NCI-H146 treated with DMSO at 0.1 percent for 48 hours (cell line): ENCODE measurements around the gene TOMM34.

Source experiments
- DNase-seq: peaks from one replicate; lab custom pipeline; 2025; ENCODE audit not compliant: unreplicated experiment; lab: John Stamatoyannopoulos, UW

The TOMM34 gene

DNA sequence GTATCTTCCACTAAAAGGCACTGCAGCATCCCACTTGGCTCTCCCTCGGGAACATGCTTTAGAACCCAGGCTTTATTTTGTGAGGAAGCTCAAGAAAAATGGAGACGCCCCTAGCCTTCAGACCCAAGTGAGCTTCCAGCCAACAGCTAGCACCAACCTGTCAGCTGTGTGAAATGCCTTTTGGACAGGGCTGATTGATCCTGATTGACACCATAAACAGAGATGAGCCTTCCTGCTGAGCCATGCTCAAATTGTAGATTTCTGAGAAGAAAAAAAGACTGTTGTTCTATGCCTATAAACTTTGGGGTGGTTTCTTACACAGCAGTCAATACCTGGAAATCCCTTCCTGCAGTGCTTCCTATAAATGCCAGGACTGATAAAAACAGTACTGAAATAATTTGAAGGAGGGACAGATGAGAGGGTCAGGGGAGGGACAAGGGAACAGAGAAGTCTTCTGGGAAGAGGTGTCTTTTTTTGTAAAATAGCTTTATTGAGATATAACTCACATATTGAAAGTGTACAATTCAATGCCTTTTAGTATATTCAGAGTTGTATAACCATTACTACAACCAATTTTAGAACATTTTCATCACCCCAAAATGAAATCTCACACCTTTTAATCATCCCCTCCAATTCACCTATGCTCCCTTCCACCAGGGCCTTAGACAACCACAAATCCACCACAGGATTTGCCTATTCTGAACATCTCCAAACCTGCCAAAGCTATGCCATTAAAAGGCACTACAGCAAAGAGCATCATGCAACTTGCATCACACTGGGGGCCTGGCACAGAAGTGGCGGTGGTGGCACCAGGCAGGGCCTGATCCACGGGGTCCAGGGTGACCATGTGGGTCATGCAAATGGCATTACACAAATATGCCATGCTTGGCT lies 3.4 kb upstream of the TOMM34 start:
- no peak for DNase-seq

DNA sequence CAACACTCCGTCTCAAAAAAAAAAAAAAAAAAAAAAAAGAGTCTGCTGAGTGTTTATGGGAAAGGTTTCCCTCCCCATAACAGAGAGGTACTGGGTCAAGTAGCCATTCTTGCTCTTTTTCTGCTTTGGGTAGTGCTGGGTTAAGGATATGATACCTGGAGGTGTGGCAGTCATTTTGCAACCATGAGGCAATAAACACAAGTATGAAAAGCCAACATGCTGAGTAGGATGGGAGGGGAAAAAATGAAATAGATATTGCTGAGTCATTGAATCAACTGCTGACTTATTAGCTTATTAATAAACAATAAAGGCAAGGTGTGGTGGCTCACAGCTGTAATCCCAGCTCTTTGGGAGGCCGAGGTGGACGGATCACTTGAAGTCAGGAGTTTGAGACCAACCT lies 2.3 kb upstream of the TOMM34 start:
- no peak for DNase-seq

DNA sequence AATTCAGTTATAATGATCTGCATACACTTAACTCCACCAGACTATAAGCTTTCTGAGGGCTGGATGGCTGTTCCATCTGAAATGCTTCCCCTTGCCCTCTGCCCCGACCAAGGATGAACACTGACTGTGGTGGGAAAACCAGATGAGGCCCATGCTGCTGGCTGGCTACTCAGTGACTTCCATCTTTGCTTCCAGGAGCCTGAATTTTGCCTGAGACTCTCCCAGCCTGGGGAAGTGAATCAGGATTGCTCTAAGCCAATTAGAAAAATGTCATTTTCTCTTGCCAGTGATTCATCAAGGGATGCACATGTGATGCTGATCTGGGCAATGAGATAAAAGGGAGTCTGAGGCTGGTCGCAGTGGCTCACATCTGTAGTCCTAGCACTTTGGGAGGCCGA lies 1.7 kb upstream of the TOMM34 start:
- no peak for DNase-seq

DNA sequence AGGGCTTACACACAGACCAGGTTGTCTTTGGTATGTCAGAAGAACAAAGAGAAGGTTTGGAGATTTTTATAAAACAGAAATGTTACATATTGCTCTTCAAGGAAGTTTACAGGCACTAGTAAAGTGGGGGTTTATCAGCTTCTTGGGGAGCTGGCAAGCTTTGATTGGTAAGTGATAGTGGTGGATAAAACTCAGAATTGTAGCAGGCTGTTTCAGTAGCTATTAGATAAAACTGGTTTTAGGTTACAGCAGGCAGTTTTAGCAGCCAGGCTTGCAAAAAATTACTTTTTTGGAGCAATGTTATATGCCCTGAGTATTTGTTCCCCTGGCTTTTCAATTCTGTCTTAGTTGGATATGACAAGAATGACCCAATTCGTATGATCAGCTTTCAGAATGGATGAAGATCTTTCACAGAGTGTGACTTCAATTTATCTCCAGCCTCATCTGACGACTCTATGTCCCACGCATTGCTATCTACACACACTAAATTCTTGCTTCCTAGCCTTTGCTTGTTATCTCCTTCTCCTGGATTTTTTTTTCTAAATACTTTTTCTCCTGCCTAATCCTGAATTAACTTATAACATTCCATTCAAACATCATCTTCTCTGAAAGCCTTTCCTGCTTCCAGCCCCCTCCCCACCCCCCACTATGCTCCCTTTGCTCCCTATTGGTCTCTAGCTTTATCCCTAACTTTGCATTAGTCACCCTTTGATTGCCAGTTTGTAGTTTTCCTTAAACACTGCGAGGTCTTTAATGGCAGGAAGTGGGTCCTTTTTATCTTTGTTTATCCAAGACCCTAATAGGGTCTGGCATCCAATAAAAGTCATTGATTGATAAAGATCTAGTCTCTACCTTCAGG lies 1.0 kb upstream of the TOMM34 start:
- DNase-seq, result no peak

DNA sequence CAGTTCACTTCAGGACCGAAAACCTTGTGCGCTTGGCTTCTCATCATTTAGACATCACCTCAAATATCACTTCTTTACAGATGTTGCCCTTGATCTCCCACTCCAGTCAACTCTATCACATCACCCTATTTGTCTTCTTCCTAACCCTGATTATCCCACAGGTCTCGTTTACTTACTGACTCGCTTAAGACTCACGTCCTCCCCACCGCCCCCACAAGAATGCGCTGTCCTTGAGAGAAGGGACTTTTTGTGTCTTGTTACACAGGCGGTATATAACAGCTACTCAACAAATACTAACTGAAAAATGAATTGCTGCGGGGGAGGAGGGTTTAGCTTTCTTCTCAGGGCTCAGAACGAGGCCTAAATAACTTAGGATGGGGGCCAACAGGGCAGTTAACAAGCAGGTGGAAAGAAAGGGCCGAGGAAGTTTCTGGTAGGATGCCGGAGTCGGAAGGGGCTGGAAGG lies 527 bp downstream of the TOMM34 start:
- no peak for DNase-seq

DNA sequence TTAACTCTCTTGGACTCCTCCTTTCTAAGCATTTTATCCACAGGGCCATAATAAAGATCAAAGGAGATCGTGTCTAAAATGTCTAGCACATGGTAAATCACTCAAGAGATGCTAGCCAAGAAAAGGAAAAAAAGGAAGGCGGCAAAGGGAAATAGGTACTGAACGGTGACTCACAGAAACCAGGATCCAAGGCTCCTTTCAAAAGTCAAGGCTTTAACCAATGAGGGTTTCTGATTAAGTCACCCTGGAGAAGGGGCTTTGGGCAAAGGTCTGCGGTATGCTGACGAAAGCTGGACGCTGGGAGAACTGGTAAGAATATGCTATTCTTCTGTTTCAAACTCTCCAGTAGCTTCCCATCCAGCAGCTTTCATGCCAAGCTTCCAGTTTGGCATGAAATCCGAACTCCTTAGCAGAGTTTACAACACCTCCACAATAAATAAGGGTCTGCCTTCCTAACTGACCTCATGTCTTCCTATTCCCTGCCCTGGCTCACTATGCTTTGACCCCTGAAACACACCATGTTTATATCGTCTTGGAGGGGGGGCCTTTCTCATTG lies 1.0 kb downstream of the TOMM34 start:
- DNase-seq, result no peak

DNA sequence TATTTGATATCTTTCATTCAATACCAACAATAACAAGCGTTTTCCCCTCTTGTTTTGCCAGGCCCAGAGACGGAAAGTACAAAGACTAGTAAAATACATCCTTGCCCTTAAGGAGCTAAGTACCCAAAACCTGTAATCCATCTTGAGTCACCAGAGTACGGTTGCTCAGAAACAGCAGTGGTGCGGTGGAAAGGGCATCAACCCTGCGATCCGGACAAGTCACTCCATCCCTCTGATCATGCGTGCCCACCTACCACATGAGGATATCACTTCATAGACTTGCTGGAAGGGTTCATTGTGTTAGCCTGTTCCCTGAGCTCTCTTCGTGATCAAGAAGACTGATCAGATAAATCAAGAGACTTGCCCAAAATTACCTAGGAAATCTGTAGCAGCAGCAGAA lies 1.9 kb downstream of the TOMM34 start:
- DNase-seq, result no peak

DNA sequence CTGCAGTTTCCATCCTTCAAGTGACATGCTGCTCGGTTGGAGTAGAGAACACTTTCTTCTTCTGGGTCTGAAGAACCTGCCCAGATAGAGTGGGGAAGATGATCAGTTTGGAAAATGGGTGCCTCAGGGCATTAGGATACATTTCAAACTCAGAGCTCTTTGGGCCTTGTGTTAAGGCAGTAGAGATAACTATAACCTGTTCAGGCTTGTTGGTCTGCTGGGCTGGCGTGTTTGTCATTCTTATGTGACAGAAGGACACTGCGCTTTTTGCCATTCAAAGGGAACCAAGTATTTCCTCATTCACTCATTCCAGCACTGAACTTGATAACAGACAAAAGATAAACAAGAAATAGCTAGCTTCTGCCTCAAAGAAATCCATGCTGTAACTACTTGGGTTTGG lies 3.8 kb downstream of the TOMM34 start:
- DNase-seq, result no peak

DNA sequence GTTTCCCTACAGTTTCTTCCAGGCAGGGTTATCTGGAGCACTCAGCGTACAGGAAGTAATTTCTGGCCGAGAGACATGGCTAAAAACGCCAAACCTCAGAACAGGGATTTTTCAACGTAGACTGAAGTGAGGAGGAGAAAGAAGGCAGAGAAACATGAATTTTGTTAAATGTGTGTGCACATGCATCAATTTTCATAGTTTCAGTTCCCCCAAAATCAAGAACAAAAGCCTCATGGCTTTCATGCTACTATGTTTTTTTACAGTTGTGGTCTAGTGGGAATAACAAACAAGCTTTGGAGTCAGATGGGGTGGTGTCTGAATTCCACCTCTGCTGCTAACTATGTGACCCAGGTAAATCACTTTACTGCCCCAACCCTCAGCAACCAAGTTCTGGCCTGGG lies 4.9 kb downstream of the TOMM34 start:
- no peak for DNase-seq

DNA sequence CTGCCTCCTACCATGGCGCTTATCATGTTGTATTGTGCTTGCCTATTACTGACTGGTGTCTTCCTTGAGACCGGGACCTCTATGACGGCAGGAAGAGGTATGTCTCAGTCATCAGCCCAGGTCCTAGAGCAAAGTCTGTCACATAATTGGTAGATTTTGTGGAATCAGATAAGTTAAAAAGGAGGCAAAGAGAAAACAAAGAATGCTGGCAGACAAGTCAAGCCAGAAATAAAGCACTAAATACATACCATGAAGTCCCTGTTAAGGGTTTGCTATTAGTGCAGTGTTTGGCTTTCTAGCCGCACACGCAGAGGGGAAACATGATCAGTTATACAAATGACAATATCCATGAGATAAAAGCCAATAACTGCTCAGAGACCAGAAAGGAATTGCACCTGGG lies 6.0 kb downstream of the TOMM34 start:
- DNase-seq, result no peak

DNA sequence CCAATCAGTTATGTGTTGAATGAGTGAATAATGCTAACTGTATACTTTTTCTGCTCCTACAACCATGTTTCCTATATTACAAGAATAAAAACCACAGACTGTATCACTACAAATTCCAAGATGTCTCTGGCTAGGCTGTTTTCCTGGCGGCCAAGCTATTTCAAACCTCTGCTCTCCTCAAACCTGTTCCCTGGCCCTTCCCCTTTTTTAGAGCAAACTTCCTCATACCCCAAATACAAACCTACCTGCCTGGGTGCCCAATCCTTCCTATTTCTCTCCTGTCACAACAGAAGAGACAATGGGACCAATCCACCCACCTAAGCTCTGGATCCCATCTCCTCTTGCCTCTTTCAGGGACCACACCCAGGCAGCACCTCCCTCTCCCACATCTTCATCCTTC lies 7.5 kb downstream of the TOMM34 start:
- no peak for DNase-seq

DNA sequence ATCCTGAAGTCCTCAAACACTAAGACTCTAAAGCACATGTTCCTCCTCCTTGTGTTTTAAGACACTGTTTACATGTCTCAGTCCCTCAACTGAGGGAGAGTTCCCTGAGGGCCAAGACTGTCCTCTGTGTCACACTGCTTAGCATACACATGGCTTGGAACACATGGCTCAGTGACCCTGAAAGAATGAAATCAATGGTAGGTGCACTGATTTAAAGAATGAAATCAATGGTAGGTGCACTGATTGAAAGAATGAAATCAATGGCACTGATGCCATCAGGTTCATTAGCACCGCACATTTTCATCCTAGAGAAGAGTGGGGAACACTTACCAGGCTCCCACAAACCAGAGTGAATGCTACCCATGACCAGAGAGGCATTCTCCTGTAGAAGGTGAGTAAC lies 9.8 kb downstream of the TOMM34 start:
- DNase-seq, result no peak

DNA sequence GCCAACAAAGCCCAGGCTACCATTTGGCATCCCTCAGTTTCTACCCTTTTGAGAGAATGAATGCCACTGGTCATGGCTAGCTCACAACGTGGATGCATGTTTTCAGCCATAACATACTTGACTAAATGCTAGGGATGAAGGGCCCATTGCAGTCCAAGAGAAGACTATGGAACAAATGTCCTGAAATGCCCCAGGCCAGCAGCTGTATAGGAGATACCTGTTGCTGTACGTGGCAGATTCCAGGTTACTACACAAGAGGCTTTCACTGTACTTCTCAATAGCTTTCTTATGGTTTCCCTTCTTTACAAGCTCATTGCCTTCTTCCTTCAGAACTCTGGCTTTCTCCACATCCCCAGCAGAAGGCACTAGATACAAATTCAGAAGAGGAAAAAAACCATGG lies 11.7 kb downstream of the TOMM34 start:
- no peak for DNase-seq

DNA sequence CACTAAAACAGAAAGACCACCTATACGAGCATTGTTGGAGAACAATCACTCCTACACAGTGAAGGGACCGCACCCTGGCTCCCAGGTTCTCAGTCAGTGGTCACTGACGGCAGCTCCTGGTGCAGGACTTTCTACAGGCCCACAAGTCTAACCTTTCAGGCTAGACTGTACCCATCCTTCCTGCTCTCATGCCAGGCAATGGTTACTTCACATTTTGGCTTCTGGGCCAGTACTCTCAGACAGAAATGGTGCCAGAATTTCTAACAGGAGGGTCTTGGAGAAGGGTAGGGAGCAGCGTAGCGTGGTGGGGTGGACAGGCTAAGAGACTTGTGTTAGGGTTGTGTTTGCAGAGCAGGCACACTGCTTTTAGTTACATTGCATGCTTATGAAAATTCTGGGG lies 12.1 kb downstream of the TOMM34 start:
- no peak for DNase-seq

DNA sequence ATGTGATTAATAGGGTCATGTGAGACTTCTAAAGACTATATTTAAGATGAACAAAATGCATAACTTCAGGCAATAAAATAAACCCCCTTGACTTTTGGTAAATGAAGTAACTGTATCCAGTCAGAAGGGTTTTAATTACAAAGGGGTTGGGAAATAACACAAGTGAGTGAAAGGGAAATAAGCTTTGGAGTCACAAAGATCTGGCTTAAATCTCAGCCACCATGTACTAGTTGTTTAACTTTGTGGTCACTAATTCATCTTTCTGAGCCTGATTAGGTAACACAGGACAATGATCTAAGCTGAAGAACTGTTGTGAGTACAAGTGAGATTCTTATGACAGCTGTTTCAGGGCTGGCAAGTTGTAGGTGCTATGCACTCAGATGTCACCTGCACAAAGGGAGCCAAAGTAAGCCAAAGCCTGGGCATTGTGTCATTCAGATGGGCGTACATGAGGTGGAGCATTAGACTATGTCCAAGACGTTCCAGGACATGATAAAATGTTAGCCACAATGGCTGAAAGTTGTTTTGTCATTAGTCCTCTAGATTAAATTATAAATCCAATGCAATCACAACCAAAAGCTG lies 13.8 kb downstream of the TOMM34 start:
- no peak for DNase-seq

DNA sequence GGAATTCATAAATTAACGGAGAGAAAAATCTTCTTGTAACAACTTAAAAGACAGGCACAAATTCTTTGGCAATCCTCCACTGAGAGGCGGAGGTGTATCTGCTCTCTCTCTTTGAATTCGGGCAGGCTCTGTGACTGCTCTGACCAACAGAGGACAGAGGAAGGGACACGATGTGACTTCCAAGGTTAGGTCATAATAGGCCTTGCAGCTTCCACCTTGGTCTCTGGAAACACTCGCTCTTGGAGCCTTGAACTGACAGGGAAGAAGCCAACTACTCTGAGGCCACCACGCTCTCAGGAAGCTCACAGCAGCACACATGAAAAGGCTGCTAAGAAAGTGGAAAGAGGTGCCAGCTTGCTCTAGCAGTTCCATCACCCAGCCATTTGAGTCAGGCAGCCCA lies 14.9 kb downstream of the TOMM34 start:
- no peak for DNase-seq

DNA sequence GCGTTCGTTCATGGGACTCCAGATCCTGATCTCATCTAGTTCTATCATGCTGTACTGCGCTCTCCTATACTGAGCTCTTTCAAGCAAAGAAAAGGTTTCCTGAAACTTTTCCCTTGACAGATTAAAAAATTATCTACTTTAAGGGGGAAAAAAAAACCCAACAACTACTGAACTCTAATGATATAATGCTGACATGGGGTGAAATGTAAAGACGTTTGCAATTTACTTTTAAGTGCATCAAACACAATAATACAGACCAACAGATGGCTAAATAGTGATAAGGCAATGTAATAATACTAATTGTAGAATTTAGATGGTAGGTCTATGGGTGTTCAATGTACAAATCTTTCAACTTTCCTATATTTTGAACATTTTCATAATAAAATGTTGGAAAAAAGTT lies 16.4 kb downstream of the TOMM34 start:
- no peak for DNase-seq

DNA sequence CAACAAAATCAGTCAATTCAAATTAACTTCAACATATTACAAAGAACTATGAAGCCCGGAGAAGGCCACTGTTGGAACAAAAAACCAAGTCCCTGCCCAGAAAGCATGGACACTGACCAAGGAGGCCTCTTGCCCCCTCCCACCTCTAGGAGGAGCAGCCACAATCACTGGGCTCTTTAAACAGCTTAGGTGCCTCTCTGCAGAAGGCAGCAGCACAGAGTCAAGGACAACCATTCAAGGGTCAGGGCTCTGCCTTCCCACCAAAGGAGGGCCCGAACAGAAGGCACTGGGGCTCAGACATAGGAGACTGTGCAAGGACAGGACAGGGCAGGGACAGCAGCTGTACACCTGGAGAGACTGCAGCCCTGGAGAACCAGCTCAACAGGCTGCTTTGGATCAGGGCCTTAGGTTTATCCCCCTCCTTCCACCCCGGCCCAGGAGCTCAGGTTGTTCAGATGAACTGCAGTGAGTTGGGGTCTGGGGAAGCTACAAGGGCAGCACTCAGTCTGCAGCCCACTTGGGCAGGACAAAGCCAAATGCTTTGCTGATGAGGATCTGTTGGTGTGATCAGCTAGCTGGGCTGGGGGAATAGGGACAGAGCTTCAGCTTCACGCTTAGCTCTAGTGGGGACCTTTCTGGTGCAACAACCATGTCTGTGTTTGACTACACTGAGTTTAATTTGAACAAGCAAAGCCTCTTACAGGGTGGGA lies 17.8 kb downstream of the TOMM34 start:
- DNase-seq, result no peak

DNA sequence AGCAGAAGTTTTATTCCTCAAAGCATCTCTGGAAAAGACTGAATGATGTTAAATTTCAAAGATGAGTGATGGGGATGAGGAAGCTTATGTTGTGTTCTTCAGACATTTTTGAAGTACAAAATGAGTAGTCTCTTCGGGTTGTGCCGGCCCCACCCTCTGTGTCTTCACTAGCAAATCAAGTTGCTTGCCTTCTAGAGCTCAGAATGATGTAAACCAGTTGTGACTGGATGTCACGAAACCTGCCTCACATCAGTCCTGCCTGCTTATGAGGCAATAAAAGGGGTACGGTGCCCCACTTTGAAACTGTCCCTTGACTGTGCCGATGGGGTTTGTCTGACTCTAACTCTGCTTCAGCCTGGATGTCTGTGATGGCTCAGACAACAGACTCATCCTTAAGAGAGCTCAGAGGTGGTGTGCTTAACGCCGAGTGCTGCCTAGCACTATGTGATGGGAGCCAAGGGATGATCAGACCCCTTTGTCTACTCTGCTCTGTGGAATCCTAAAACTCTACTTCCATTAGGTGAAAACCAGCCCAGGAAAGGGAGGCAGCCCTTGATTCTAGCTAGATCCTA lies 19.0 kb downstream of the TOMM34 start:
- DNase-seq, result no peak

DNA sequence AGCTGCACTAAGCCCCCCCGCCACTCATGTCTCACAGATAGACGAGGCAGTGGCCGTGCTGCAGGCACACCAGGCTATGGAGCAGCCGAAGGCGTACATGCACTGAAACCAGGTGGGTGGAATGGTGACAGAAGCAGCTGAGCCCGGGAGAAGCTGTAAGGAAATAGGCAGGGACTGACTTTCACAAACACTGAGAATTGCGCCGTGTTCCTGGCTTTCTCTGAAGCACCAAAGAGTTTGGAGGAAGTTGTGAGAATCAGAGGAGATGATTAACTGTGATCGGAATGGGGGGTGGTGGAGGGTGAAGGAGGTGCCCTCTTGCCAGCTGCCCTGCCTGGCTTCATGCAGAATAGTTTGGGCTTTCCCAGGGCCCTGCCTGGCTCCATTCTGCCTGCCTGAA lies 21.6 kb downstream of the TOMM34 start:
- DNase-seq, result no peak

DNA sequence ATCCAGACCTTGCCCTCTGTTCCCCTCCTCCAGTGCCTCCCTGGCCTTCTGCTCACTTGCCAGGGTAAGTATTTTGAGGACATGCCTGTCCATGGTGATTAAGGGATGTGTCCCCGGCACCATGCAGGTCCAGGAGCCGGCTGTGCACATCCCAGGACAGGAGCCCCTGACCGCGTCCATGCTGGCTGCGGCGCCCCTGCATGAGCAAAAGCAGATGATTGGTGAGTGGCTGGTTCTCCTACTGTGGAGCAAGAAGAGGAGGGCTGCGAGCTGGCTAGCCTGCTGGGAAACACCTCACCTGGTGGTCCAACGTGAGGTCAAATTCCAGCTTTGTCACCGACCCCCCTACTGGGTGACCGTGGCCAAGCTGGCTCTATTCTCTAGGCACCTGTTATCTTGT lies 23.7 kb downstream of the TOMM34 start:
- DNase-seq, result no peak
